ENCODE data around the gene MAP3K19.
A peak's percentile ranks its signal among the peaks of the same experiment; 100 is the strongest.
"Not testable (repeated sequence)": the region's sequence is repeated elsewhere in the genome, so short reads cannot be mapped to it uniquely, and the experiment has no call there.

The MAP3K19 gene

DNA sequence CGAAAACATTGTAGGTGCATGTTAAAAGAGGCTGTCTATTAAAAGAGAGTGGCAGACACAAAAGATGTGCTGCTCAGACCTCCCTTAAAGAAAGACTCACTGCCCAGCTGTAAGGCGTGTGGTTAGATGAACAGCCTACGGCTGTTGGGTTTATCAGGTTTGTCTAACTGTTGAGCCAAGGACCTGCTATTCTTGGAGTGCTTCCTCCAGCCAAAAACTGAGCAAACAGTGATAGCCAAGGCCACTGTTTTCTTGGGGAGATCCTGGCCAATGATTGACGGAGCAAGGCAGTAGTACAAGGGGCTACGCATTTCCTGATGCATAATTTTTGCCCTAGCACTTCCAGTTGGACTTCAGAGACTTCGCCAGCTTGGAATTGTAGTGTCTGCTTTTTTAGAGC, 3.4 kb upstream of the MAP3K19 start:
- no peak for DNase-seq (ENCODE audit: low read depth)

DNA sequence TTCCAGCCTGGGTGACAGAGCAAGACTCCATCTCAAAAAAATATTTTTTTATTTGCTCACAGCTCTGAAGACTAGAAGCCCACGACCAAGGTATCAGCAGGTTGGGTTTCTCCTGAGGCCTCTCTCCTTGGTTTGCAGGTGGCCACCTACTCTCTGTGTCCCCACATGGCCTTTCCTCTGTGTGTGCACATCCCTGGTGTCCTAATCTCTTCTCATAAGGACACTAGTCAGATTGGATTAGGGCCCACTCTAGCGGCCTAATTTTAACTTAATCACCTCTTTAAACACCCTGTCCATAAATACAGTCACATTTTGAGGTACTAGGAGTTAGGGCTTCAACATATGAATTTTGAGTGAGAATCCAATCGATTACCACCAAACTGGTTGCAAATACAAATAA, 2.9 kb upstream of the MAP3K19 start:
- no peak for DNase-seq (ENCODE audit: low read depth)

DNA sequence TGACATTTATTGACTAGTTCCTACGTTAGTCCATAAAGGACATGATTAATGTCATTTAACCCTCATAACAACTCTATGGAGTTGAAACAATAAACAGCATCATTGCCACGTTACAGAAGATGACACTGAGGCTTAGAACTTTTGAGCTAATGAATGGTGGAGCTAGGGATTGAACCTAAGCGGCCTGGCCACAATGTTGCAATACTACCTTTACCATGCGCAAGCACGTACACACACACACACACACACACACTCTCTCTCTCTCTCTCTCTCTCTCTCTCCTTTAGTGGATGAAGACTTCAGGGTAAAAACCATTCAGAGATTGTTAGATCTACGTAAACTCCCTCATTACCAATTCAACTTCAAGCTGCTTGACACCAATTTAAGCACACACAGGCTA, 875 bp upstream of the MAP3K19 start:
- DNase-seq (ENCODE audit: low read depth), result no peak

DNA sequence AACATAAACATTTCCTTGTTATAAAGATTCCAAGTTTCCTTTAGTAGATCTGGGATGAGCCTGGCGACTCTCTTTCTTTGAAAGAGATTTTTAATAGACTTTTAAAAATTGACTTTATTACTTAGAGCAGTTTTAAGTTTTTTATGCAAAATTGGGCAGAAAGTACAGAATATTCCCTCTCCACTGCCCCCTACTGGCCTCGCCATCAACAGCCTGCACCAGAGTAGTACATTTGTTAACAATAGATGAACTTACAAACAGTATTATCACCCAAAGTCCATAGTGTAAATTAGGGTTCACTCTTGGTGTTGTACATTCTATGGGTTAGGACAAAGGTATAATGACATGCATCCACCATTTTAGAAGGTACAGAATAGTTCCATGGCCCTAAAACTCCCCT, 3.9 kb downstream of the MAP3K19 start:
- DNase-seq (ENCODE audit: low read depth), result no peak

DNA sequence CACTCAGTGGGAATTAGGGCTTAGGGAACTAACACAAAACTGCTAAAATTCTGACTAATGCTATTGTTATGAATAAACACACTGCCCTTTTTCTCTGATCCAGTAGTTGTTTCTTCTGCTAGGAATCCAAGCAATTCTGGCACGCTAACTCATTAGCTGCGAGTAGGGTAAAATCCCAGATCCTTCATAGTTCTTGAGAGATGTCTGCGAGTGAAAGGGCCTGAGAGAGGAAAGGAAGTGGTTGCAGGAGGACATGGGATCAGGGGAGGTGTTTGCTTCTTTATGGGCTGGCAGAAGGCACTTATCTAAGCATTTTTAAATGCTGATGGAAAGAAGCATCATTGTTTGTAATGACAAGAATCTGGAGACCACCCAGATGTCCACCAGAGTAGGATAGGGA, 9.4 kb downstream of the MAP3K19 start:
- DNase-seq (ENCODE audit: low read depth), result no peak

DNA sequence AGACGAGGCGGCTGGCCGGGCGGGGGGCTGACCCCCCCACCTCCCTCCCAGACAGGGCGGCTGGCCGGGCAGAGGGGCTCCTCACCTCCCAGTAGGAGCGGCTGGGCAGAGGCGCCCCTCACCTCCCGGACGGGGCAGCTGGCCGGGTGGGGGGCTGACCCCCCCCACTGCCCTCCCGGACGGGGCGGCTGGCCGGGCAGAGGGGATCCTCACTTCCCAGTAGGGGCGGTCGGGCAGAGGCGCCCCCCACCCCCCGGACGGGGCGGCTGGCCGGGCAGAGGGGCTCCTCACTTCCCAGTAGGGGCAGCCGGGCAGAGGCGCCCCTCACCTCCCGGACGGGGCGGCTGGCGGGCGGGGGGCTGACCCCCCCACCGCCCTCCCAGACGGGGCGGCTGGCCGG, 14.0 kb downstream of the MAP3K19 start:
- DNase-seq (ENCODE audit: low read depth), result not testable (repeated sequence)

DNA sequence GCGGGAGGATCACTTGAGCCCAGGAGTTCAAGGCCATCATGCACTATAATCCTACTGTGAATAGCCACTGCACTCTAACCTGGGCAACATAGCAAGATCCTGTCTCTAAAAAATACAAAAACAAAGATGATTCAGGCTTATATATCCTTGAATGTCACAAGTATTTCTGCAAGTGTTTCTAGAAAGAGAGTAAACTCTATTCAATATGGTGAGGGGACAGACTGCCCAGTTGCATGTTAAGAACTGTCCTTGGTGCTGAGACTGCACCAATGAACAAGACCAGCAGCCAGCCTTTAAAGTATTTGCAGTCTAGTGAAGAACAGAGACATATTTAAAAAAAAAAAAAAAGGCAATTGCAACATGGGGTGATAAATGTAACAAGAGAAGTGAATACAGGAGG, 16.4 kb downstream of the MAP3K19 start:
- DNase-seq (ENCODE audit: low read depth), result no peak

DNA sequence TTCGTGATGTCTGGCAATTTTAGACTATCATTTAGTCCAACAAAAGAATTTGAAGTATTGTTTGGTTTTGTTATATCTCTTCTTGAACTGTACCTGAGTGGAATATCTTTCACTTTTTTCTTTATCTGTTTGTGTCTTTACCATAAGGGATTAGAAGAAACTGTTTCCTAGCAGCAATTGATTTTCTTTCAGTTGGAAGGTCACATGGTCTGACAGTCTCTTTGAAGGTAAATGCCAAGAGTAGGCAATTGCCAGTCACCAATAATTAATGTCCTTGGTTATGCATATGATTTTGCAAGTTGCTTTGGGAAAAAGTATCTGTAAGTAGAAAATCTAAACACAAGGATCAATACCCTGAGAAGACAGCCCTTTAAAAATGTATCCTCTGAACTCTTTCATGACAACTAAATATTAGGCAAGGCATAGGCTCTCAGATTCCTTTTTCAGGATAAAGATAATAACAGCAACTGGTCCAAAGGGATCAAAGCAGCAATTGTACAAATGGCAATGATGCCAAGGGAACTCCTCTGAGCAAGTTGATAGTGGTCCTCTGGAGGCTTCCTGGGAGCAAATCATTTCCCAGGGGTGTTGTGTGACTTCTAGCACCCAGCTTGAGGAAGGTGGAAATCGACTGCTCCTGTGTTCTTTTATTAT, 17.6 kb downstream of the MAP3K19 start:
- DNase-seq (ENCODE audit: low read depth), result no peak

DNA sequence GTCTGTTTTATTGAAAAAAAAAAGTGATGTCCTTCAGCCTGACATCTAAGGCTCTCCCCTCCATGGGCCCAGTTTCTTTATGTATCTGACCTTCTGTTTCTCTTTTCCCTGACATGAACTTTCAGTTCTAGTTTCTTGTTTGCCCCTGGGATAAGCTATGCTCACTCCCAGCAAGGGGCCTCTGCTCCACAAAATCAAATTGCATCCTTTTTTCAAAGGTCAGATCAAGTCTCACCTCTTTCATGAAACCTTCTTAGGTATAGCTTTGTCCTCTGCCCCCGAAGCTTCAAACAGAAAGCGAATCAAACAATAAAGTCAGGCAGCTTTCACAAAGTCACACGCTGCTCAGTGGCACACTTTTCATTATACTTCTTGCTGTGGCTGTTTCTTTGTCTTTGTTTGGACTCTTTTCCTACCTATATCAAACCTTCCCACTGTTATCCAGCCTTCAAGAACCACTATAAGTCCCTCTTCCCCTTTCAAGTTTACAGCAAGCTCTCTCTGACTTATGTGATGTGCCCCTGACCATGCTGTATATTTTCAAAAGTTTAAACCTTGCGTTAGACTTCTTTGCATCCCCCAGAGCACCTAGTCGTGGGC, 23.3 kb downstream of the MAP3K19 start:
- no peak for DNase-seq (ENCODE audit: low read depth)

DNA sequence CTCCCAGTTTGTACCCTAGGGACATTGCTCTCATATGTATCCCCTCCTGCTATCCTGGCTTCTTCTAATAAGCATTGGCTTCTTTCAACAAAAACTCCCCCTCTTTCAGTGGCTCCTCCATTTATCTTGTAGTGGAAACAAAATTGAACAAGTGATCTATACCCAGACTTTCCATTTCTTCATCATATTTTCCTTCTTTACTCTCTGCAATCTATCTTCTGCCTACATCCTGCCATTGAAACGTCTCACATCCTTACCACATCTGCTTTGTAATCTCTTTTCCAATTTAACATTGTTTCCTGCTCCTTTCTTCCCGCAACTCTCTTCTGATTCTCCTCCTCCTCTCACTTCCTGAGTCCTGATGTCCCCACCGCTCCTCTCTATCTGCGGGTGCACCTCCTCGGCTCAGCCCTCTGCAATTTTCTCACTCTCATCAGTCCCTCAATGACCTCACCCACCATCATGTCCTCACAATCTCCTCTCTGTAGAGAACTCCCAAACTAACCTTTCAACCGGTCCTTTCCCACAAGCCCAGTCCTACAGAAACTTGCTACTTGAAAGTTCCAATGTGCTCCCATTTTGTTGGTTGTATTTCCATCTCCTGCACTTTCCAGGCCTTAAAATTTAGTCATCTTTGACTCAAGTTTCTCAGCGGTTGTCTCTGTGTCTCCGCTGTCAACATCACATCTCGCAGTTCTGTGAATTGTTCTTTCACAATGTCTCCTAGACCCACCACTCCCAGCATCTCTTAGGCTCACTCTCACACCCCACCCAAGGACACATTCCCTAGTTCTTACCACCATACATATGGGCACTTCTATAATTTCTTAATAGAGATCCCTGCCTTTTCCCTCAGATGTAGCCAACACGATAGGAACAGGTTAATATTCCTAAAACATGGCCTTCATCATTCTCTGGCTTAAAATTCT, 24.0 kb downstream of the MAP3K19 start:
- no peak for DNase-seq (ENCODE audit: low read depth)

DNA sequence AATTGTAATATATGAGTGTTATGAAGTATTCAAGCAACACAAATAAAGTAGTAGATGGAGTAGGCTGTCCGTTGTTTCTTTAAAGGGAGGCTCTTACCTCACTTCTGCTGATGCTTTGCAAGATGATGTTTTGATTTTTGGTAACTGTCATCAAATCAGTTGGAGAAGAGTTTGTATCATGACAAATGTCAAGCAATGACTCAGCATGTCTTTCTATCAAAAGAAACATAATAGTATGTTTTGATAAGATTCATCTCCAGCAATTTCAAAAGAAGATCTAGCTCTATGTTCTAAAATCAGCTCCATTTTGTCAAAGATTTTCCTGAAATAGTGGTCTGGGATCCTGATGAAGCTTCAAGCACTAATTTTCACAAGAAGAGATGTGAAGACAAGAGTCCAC, 25.6 kb downstream of the MAP3K19 start:
- no peak for DNase-seq (ENCODE audit: low read depth)

DNA sequence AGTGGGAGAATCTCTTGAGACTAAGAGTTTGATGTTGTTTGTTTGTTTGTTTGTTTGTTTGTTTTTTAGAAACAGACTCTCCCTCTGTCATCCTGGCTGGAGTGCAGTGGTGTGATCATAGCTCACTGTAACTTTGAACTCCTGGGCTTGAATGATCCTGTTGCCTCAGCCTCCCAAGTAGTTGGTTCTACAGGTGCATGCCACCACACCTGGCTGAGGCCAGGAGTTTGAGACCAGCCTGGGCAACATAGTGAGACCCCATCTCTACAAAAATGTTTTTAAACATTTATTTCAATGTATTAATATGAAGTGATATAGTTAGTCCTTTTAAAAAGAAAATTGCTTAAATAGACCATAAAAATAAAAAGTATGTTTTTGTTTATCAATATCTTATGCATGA, 35.6 kb downstream of the MAP3K19 start:
- no peak for DNase-seq (ENCODE audit: low read depth)

DNA sequence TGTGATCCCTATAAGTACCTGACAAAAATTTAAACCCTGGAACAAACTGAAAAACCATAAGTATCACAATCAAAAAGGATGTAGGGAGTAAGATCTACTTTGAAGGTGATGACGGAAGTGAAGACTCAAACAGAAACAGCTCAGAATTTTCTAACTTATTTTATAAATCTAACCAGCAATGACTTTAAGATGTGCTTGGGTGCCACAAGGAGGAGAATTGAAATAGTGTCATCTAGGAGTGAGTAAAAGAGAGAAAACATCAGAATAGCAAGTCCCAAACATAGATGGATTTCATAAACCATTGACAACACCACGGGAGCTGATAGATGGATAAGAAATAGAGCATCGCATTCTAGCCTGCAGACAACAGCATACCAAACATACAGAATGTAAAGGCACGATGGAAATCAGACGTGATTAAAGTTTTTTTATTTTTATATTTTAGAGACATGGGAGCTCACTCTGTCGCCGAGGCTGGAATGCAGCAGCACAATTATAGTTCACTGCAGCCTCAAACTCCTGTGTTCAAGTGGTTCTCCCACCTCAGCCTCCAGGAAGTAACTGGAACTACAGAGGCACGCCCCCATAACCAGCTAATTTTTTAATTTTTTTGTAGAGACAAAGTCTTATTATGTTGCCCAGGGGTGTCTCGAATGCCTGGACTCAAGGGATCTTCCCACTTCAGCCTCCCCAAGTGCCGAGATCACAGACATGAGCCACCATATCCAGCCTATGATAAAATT, 36.9 kb downstream of the MAP3K19 start:
- DNase-seq (ENCODE audit: low read depth), result no peak

DNA sequence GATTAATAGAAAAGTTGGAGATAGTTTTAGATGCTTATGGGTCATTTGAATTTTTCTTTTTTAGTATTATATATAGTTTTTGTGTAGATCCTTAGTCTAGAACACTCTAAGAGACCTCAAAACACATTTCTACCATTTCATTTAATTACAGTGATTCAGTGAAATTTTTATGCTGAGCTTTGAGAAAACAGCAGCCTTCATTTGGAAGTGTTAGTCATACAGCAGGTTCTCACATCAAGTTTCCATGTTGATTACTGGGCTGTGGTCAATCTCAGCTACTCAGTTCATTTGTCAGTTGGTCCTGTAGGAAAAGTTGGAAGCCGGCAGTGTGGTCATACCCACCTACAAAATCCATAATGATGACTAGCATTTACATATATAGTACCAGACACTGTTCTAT, 37.9 kb downstream of the MAP3K19 start:
- DNase-seq (ENCODE audit: low read depth), result no peak

DNA sequence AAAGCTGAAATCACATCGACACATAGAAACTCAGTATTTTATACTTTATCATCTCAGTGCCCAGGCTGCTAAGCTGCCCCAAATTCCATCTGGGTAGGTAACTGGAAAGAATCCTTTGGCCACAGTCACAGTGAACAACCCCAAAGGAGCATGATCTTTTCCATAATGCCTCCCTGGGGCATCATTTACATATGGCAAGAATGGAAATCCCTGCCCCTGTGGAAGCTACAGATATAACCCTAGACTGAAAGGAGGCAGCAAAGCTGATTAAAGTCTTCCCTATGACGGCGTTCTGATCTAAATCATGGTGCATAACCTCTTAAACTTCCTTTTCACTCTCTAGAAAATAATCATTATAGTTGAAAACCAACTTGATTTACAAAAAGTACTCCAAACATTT, 41.5 kb downstream of the MAP3K19 start:
- DNase-seq (ENCODE audit: low read depth), result no peak

DNA sequence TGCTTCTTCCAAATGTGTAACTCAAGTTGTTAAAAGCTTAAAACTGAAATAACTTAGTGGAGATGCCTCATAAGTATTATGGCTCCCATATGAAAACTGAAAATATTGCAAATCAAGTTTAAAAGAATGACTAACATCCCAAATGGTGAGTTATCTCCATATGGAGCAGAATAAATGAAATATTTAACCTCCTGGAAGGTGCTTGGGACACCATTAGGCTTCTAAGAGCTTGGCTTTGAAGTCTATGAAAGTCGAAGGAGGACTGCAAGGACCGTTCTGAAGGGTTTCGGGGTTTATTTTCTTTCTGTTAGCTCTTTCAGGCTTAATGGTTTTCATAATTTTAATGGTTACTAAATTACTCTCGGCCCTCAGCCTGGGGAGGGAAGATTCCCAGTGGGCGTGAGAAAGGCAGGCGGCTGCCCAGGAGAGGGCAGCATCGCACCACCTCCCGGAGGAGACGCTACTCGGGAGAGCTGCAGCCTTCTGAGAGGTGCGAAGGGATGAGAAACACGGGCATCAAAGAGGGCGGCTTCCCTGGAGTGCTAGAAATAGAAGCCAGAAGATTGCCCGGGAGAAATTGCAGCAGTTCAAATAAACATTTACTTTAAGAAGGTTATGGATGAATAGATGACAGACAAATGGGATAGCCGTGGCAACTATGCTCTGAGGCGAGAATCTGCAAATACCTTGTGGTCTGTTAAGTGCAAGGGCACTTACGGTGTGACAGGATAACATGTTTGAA, 43.1 kb downstream of the MAP3K19 start:
- DNase-seq (ENCODE audit: low read depth), result peak; percentile 41

DNA sequence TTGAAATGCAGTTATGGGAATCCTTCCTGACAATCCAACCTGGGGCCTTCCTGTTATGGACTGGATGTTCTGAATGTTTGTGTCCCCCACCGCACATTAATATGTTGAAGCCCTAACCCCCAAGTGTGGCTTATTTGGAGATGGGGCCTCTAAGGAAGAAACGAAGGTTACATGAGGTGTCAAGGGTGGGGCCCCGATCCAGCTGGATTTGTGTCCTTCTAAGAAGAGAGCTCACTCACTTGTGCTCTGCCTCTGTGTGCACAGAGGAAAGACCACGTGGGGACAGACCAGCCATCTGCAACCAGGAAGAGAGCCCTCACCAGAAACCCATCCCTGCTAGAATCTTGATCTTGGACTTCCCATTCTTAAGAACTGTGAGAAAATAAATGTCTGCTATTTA, 44.4 kb downstream of the MAP3K19 start:
- DNase-seq (ENCODE audit: low read depth), result no peak

DNA sequence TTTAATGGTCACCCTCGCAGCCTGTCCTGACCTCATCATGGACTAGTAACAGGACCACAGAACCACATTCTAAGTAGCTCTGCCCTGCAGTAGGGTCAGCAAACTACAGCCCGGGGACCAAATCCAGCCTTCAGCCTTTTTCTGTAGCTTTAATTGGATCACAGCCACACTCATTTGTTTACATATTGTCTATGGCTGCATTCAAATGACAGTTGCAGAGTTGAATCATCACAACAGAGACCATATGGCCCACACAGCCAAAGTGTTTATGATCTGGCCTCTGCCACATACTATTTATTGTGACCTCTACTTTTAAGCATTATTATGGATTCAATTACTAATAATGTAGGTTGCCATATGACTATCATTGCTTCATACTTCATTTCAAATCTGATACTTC, 47.7 kb downstream of the MAP3K19 start:
- no peak for DNase-seq (ENCODE audit: low read depth)

DNA sequence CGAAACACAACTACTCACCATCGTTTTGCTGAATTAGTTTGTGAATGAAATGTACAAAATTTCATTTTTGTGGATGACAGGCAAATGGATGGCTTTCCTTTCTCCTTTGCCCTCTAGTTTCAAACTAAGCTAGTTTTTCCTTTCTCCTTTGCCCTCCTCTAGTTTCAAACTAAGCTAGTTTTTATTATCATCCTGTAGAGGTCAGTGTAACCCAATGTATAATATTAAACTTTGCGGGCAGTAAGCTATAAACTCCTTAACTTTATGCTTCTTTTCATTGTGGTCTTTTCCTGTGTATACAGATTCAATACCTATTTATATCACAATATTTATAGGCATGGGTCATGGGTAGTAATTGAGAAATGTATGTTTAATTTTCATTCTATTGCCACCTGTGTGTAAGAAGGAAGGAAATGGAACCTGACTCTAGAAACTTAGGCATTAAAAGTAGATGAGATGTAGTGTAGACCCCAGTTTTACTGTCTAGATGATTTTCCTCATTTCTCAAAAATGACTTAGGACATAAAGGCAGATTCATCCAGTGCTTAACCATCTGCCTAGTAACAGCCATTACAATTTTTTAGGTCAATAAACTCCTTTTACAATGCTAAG, 58.1 kb downstream of the MAP3K19 start:
- no peak for DNase-seq (ENCODE audit: low read depth)

DNA sequence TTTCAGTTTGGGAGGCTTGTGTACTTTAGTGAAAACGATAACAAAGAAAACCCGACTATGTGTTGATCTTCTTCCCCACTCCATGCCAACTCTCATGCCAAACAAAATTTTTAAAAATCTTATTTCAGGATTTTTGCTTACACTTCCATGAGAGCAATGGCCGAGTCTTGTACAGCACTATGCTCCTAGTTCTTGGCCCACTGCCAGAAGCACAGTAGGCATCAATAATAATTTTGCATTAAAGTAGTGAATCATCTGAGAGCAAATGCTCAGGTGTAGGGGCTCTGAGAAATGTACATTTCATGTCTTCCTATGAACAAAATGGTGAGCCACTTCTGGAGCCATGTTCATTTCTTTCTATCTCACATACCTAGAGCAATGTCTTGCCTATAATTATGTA, 62.2 kb downstream of the MAP3K19 start:
- no peak for DNase-seq (ENCODE audit: low read depth)

DNA sequence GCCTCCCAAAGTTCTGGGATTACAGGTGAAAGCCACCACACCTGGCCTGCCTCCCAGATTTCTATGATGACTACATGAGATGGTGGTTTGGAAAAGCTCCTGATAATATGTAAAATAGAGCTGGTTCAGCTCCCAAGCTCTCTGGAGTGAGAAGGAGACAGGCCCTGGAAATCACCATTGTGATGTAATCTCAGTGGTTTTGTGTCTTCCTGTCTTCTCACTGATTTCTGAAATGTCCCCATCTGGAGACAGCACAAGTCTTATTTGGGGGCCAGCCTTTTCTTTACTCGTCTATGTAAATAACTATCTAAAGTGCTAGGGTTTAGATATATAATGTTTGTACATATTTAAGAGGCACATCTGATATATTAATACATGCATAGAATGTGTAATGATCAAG, 64.6 kb downstream of the MAP3K19 start:
- DNase-seq (ENCODE audit: low read depth), result no peak
